Vagina (tissue), 2 donors: ENCODE results near the gene BCL3.

Experiments
- CTCF ChIP-seq, 3 experiments: fragments of 450-650 bp in 2 of 3; fragments of 200-600 bp in 1 of 3; sonication (generic) in 1 of 3; IDR thresholded peaks; one replicate each; pipeline ENCODE4 v1.5.1; 2017 to 2019; ENCODE audit warnings: antibody characterized with exemption in 3 of 3, mild to moderate bottlenecking in 2 of 3, moderate library complexity in 2 of 3
- POLR2A ChIP-seq, 2 donors: fragments of 450-650 bp; IDR thresholded peaks; one replicate each; pipeline ENCODE4 v1.6.1; 2017; ENCODE audit warnings: antibody characterized with exemption in 2 of 2, mild to moderate bottlenecking in 2 of 2, moderate library complexity in 2 of 2

- no peak for TF ChIP-seq POLR2A (IDR thresholded peaks at IDR 0.05)
- no peak for TF ChIP-seq CTCF (IDR thresholded peaks at IDR 0.05)
Observed at GRCh38 chr19:44741258-44741731, 7.2 kb upstream of the BCL3 start.
